ENCODE measurements around the gene RPL35.

DNA sequence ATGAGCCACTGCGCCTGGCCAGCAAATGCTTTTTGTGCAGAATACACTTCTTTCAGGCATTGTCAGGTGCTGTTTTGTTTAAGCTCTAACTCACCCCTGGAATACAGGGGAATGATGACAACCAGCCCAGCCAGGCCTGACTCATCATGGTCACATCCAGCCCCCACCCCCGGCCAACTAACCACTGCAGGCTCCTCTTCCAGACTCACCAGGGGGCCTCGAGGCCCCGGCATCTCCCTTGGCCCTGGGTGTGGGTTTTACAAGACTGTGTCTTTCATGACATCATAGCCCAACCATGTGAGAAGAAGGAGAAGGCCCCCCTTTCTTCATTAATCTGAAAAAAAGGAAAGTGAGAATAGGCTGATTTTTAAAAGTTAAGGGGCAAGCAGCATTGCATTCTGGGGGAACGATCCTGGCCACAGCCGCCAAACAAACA is 49.3 kb downstream of the RPL35 start:
- TF ChIP-seq EZH2phosphoT487 (IDR thresholded peaks at IDR 0.05; ENCODE audit: unreplicated experiment) (no peak), NANOG (IDR thresholded peaks at IDR 0.05; ENCODE audit: borderline replicate concordance) (no peak), POLR2AphosphoS5 (IDR thresholded peaks at IDR 0.05; ENCODE audit: low read depth) (no peak), EZH2 (IDR thresholded peaks at IDR 0.05; ENCODE audit: low read depth, unreplicated experiment) (no peak), CREB1 (CRISPR knock-in tag; IDR thresholded peaks at IDR 0.05; ENCODE audit: low read depth) (no peak), ZNF114 (CRISPR knock-in tag; IDR thresholded peaks at IDR 0.05) (no peak), JUNB (IDR thresholded peaks at IDR 0.05; ENCODE audit: unreplicated experiment) (no peak), STAT1 (IDR thresholded peaks at IDR 0.05; ENCODE audit: unreplicated experiment) (no peak), ZNF331 (CRISPR knock-in tag; IDR thresholded peaks at IDR 0.05; ENCODE audit: low read depth) (no peak)
- TF ChIP-seq, protein P1, sequence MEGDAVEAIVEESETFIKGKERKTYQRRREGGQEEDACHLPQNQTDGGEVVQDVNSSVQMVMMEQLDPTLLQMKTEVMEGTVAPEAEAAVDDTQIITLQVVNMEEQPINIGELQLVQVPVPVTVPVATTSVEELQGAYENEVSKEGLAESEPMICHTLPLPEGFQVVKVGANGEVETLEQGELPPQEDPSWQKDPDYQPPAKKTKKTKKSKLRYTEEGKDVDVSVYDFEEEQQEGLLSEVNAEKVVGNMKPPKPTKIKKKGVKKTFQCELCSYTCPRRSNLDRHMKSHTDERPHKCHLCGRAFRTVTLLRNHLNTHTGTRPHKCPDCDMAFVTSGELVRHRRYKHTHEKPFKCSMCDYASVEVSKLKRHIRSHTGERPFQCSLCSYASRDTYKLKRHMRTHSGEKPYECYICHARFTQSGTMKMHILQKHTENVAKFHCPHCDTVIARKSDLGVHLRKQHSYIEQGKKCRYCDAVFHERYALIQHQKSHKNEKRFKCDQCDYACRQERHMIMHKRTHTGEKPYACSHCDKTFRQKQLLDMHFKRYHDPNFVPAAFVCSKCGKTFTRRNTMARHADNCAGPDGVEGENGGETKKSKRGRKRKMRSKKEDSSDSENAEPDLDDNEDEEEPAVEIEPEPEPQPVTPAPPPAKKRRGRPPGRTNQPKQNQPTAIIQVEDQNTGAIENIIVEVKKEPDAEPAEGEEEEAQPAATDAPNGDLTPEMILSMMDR (conservative IDR thresholded peaks at IDR 0.05; ENCODE audit: low read depth in 2 of 2): no peak
- TF ChIP-seq, protein P2, sequence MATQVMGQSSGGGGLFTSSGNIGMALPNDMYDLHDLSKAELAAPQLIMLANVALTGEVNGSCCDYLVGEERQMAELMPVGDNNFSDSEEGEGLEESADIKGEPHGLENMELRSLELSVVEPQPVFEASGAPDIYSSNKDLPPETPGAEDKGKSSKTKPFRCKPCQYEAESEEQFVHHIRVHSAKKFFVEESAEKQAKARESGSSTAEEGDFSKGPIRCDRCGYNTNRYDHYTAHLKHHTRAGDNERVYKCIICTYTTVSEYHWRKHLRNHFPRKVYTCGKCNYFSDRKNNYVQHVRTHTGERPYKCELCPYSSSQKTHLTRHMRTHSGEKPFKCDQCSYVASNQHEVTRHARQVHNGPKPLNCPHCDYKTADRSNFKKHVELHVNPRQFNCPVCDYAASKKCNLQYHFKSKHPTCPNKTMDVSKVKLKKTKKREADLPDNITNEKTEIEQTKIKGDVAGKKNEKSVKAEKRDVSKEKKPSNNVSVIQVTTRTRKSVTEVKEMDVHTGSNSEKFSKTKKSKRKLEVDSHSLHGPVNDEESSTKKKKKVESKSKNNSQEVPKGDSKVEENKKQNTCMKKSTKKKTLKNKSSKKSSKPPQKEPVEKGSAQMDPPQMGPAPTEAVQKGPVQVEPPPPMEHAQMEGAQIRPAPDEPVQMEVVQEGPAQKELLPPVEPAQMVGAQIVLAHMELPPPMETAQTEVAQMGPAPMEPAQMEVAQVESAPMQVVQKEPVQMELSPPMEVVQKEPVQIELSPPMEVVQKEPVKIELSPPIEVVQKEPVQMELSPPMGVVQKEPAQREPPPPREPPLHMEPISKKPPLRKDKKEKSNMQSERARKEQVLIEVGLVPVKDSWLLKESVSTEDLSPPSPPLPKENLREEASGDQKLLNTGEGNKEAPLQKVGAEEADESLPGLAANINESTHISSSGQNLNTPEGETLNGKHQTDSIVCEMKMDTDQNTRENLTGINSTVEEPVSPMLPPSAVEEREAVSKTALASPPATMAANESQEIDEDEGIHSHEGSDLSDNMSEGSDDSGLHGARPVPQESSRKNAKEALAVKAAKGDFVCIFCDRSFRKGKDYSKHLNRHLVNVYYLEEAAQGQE (IDR thresholded peaks at IDR 0.05; ENCODE audit: unreplicated experiment): no peak
- TF ChIP-seq, protein P3, sequence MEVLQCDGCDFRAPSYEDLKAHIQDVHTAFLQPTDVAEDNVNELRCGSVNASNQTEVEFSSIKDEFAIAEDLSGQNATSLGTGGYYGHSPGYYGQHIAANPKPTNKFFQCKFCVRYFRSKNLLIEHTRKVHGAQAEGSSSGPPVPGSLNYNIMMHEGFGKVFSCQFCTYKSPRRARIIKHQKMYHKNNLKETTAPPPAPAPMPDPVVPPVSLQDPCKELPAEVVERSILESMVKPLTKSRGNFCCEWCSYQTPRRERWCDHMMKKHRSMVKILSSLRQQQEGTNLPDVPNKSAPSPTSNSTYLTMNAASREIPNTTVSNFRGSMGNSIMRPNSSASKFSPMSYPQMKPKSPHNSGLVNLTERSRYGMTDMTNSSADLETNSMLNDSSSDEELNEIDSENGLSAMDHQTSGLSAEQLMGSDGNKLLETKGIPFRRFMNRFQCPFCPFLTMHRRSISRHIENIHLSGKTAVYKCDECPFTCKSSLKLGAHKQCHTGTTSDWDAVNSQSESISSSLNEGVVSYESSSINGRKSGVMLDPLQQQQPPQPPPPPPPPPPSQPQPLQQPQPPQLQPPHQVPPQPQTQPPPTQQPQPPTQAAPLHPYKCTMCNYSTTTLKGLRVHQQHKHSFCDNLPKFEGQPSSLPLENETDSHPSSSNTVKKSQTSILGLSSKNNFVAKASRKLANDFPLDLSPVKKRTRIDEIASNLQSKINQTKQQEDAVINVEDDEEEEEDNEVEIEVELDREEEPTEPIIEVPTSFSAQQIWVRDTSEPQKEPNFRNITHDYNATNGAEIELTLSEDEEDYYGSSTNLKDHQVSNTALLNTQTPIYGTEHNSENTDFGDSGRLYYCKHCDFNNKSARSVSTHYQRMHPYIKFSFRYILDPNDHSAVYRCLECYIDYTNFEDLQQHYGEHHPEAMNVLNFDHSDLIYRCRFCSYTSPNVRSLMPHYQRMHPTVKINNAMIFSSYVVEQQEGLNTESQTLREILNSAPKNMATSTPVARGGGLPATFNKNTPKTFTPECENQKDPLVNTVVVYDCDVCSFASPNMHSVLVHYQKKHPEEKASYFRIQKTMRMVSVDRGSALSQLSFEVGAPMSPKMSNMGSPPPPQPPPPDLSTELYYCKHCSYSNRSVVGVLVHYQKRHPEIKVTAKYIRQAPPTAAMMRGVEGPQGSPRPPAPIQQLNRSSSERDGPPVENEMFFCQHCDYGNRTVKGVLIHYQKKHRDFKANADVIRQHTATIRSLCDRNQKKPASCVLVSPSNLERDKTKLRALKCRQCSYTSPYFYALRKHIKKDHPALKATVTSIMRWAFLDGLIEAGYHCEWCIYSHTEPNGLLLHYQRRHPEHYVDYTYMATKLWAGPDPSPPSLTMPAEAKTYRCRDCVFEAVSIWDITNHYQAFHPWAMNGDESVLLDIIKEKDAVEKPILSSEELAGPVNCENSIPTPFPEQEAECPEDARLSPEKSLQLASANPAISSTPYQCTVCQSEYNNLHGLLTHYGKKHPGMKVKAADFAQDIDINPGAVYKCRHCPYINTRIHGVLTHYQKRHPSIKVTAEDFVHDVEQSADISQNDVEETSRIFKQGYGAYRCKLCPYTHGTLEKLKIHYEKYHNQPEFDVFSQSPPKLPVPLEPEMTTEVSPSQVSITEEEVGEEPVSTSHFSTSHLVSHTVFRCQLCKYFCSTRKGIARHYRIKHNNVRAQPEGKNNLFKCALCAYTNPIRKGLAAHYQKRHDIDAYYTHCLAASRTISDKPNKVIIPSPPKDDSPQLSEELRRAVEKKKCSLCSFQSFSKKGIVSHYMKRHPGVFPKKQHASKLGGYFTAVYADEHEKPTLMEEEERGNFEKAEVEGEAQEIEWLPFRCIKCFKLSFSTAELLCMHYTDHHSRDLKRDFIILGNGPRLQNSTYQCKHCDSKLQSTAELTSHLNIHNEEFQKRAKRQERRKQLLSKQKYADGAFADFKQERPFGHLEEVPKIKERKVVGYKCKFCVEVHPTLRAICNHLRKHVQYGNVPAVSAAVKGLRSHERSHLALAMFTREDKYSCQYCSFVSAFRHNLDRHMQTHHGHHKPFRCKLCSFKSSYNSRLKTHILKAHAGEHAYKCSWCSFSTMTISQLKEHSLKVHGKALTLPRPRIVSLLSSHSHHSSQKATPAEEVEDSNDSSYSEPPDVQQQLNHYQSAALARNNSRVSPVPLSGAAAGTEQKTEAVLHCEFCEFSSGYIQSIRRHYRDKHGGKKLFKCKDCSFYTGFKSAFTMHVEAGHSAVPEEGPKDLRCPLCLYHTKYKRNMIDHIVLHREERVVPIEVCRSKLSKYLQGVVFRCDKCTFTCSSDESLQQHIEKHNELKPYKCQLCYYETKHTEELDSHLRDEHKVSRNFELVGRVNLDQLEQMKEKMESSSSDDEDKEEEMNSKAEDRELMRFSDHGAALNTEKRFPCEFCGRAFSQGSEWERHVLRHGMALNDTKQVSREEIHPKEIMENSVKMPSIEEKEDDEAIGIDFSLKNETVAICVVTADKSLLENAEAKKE (CRISPR knock-in tag; IDR thresholded peaks at IDR 0.05): no peak
- TF ChIP-seq, protein P4, sequence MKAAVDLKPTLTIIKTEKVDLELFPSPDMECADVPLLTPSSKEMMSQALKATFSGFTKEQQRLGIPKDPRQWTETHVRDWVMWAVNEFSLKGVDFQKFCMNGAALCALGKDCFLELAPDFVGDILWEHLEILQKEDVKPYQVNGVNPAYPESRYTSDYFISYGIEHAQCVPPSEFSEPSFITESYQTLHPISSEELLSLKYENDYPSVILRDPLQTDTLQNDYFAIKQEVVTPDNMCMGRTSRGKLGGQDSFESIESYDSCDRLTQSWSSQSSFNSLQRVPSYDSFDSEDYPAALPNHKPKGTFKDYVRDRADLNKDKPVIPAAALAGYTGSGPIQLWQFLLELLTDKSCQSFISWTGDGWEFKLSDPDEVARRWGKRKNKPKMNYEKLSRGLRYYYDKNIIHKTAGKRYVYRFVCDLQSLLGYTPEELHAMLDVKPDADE (IDR thresholded peaks at IDR 0.05): no peak

Data from GM23338 (cell line).